Fibroblast of lung (primary cell): ENCODE measurements around the gene LCN10. TPM values are rescaled to one million over a fixed set of nuclear protein-coding genes. Genes with fewer than 3 reads are reported as not detected.

Experiments
- DNase-seq, 2 donors: peaks; one replicate each; pipeline versions ENCODE4 v3.0.0 to v3.0.0-alpha.2; 2010; ENCODE audit warnings: low read depth in 2 of 2
- H2AFZ ChIP-seq: 2 replicates; pipeline ENCODE4 v1.5.1; 2012; ENCODE audit warnings: low read length, control low read depth, inconsistent platforms
- H3K27ac ChIP-seq: 2 replicates; pipeline ENCODE4 v1.5.1; 2011; ENCODE audit warnings: low read length, control low read depth; ENCODE audit not compliant: insufficient read depth
- H3K27me3 ChIP-seq: 2 replicates; pipeline ENCODE4 v1.5.1; 2011; ENCODE audit warnings: mild to moderate bottlenecking, low read length; ENCODE audit not compliant: control insufficient read depth, insufficient read depth
- H3K36me3 ChIP-seq: 2 replicates; pipeline ENCODE4 v1.5.1; 2011; ENCODE audit warnings: low read length; ENCODE audit not compliant: control insufficient read depth, insufficient read depth
- H3K4me1 ChIP-seq: 2 replicates; pipeline ENCODE4 v1.5.1; 2011; ENCODE audit warnings: low read length; ENCODE audit not compliant: control insufficient read depth, insufficient read depth; ENCODE audit errors: extremely low read depth
- H3K4me2 ChIP-seq: 2 replicates; pipeline ENCODE4 v1.5.1; 2011; ENCODE audit warnings: low read length, control low read depth; ENCODE audit not compliant: insufficient read depth; ENCODE audit errors: extremely low read depth
- H3K4me3 ChIP-seq, 4 experiments: fragments of 200-600 bp in 1 of 4; sonication (generic) in 1 of 4; replicated peaks in 1 of 4; 2 replicates each; pipeline ENCODE4 v1.5.1; 2011 to 2016; ENCODE audit warnings: low read length in 4 of 4, low read depth in 3 of 4, mild to moderate bottlenecking in 3 of 4, control low read depth in 2 of 4, inconsistent platforms in 1 of 4, mixed read lengths in 1 of 4; ENCODE audit not compliant: insufficient read depth in 1 of 4; ENCODE audit errors: control extremely low read depth in 1 of 4
- H3K79me2 ChIP-seq: 2 replicates; pipeline ENCODE4 v1.5.1; 2012; ENCODE audit warnings: mild to moderate bottlenecking, low read length, inconsistent platforms; ENCODE audit not compliant: control insufficient read depth, insufficient read depth
- H3K9ac ChIP-seq: 2 replicates; pipeline ENCODE4 v1.5.1; 2011; ENCODE audit warnings: mild to moderate bottlenecking, low read length, control low read depth; ENCODE audit not compliant: insufficient read depth
- H3K9me3 ChIP-seq: 2 replicates; pipeline ENCODE4 v1.5.1; 2012; ENCODE audit warnings: low read depth, low read length; ENCODE audit not compliant: control insufficient read depth, insufficient read depth
- H4K20me1 ChIP-seq: 2 replicates; pipeline ENCODE4 v1.5.1; 2011; ENCODE audit warnings: low read length; ENCODE audit not compliant: control insufficient read depth, insufficient read depth; ENCODE audit errors: extremely low read depth
- EZH2 ChIP-seq: IDR thresholded peaks from 2 replicates; pipeline ENCODE4 v1.5.1; 2012; ENCODE audit warnings: low read length, control low read depth, mild to moderate bottlenecking; ENCODE audit errors: missing control alignments
- polyA plus RNA-seq, 2 donors: library from polyadenylated mRNA; depleted of rRNA in 1 of 2; stranded (reverse) in 1 of 2; unstranded in 1 of 2; fragments of >200 nt; gene quantifications; 2 replicates each; pipeline ENCODE4 v1.2.1, GENCODE V29; 2011 to 2012; ENCODE audit warnings: missing spikeins in 1 of 2
- total RNA-seq: library from RNA; depleted of rRNA; stranded (reverse); fragments of >200 nt; gene quantifications from 2 replicates; pipeline ENCODE4 v1.2.1, GENCODE V29; 2014
- TF ChIP-seq, protein P1 (sequence below), 2 donors: IDR thresholded peaks in 1 of 2; conservative IDR thresholded peaks in 1 of 2; 1 replicate in 1 of 2; 2 replicates in 1 of 2; pipeline ENCODE4 v1.5.1; 2011 to 2012; ENCODE audit warnings: low read length in 2 of 2, control low read depth in 1 of 2, inconsistent platforms in 1 of 2, low read depth in 1 of 2, mild to moderate bottlenecking in 1 of 2

Gene LCN10
- total and polyA plus RNA-seq, 2 donors (not counting 1 experiment from before 2014, with no cell fraction given): not detected

DNA sequence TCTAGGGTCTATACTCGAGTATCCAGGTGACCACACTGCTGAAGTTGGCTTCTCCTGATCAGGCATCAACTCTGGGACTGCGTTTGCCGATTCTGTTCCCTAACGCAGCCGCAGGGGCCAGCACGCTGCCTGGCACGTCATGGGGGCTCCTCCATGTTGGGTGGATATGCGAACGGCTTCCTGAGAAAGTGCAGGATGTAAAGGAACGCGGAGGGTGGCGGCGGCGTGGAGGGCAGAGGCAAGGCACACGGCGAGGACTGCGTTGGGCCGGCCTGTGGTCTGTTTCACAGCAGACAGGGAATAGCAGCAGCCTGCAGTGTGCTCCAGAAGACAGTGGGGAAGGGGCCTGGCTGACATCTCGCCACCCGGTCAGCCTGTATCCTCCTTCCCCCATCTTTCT, 3.8 kb downstream of the LCN10 start:
- H4K20me1 ChIP-seq: no peaks in the 10 kb centered on the region
- no peak overlapping the region for H3K27ac ChIP-seq
- no peak for DNase-seq
- no peaks in the 10 kb centered on the region for H3K4me1 ChIP-seq
- H3K36me3 ChIP-seq: no peaks in the 10 kb centered on the region
- no peak overlapping the region for H2AFZ ChIP-seq
- TF ChIP-seq, protein P1, sequence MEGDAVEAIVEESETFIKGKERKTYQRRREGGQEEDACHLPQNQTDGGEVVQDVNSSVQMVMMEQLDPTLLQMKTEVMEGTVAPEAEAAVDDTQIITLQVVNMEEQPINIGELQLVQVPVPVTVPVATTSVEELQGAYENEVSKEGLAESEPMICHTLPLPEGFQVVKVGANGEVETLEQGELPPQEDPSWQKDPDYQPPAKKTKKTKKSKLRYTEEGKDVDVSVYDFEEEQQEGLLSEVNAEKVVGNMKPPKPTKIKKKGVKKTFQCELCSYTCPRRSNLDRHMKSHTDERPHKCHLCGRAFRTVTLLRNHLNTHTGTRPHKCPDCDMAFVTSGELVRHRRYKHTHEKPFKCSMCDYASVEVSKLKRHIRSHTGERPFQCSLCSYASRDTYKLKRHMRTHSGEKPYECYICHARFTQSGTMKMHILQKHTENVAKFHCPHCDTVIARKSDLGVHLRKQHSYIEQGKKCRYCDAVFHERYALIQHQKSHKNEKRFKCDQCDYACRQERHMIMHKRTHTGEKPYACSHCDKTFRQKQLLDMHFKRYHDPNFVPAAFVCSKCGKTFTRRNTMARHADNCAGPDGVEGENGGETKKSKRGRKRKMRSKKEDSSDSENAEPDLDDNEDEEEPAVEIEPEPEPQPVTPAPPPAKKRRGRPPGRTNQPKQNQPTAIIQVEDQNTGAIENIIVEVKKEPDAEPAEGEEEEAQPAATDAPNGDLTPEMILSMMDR (conservative IDR thresholded peaks at IDR 0.05 in 1 of 2, IDR thresholded peaks at IDR 0.05 in 1 of 2; ENCODE audit: low read depth in 1 of 2, low read length in 2 of 2): no peak
- H3K4me2 ChIP-seq: no peak overlapping the region
- no peaks in the 10 kb centered on the region for H3K79me2 ChIP-seq
- peaks cover 26% of the 10 kb centered on the region for H3K27me3 ChIP-seq
- H3K9ac ChIP-seq: no peak overlapping the region
- H3K4me3 ChIP-seq: no peak overlapping the region
- no peaks in the 10 kb centered on the region for H3K9me3 ChIP-seq

DNA sequence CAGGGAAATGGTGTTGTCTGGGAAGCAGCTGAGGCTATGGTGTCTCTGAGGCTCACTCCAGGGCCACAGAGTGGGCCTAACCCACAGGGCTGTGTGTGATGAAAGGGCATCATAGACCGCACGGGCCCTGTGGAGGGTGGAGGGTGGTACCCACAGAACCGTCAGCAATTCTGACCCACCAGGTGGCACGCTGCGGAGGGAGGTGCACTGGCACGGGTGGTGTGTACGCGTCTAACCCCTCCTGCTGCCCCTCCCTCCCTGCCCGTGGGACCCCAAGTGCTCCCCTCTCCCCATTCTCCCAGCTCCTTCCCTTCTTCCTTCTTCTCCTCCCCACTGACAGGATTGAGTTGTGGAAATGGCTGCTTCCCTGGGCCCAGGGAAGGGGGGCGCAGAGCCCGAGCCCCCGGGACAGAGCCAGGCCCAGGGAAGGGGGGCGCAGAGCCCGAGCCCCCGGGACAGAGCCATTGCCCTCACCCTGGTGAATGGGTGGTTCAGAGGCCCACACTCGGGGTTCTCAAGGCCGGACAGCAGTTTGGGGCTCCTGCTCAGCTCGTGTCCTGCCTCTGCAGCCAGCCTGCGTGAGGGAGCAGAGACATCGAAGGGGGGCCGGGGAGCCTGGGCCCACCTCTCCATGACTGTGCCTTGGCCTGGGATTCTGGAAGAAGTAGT, 6.8 kb downstream of the LCN10 start:
- Histone ChIP-seq H3K4me1 (no peaks in the 10 kb centered on the region), H3K4me3 (no peak overlapping the region), H2AFZ (no peak overlapping the region), H3K36me3 (no peaks in the 10 kb centered on the region), H3K9me3 (no peaks in the 10 kb centered on the region), H3K27ac (no peak overlapping the region), H3K27me3 (peaks cover 6% of the 10 kb centered on the region), H3K4me2 (no peak overlapping the region), H4K20me1 (no peaks in the 10 kb centered on the region), H3K9ac (no peak overlapping the region), H3K79me2 (no peaks in the 10 kb centered on the region)
- TF ChIP-seq, protein P1 (conservative IDR thresholded peaks at IDR 0.05 in 1 of 2, IDR thresholded peaks at IDR 0.05 in 1 of 2; ENCODE audit: low read depth in 1 of 2, low read length in 2 of 2): no peak
- TF ChIP-seq EZH2: no peak
- DNase-seq: no peak

DNA sequence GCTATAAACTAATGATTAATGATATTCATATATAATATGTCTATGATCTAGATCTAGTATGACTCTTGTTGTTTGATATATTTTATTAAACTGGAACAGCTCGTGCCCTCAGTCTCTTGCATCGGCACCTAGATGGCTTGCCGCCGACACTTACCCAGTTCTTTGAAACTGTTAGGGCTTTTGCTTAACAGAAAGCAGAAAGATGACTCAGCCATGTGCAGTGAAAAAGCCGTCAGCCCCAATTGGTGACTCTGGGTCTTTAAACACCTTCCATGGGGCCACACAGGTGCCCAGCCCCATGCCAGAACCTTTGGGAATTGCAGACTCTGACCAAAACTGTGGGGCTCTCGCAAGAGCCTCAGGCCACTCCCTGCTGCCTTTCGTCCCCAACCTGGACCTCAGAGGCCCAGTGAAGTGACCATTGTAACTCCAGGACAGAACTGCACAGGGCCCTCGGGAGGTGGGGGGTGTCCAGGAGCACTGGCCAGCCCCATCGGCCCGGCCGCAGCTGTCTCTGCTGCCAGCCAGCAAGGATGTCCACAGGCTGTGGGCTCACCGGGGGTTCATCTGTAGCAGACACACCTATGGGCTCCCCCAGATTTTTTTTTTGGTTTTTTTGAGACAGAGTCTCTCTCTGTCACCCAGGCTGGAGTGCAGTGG, 7.8 kb downstream of the LCN10 start:
- Histone ChIP-seq H3K4me3 (no peak overlapping the region), H4K20me1 (no peaks in the 10 kb centered on the region), H3K27ac (no peak overlapping the region), H3K79me2 (peaks cover 4% of the 10 kb centered on the region), H2AFZ (no peak overlapping the region), H3K9ac (no peak overlapping the region), H3K4me2 (no peak overlapping the region), H3K36me3 (no peaks in the 10 kb centered on the region), H3K27me3 (peaks cover 2% of the 10 kb centered on the region), H3K9me3 (no peaks in the 10 kb centered on the region), H3K4me1 (no peaks in the 10 kb centered on the region)
- DNase-seq: no peak
- TF ChIP-seq EZH2: no peak
- TF ChIP-seq, protein P1 (conservative IDR thresholded peaks at IDR 0.05 in 1 of 2, IDR thresholded peaks at IDR 0.05 in 1 of 2; ENCODE audit: low read depth in 1 of 2, low read length in 2 of 2): no peak
